GM18870 (cell line): ENCODE measurements around the gene NUP210L.
"Not testable (repeated sequence)": the region's sequence is repeated elsewhere in the genome, so short reads cannot be mapped to it uniquely, and the experiment has no call there.

Experiments used
- ATAC-seq: cut with Tn5 transposase; IDR thresholded peaks from one replicate; pipeline ENCODE4 v1.9.1; 2021; ENCODE audit warnings: moderate library complexity; ENCODE audit not compliant: unreplicated experiment

Gene NUP210L

GRCh38 chr1:153995640-153996039 lies 159.2 kb downstream of the NUP210L start:
- ATAC-seq: no peak

GRCh38 chr1:153995202-153995601 lies 159.7 kb downstream of the NUP210L start:
- ATAC-seq: no peak

GRCh38 chr1:153991806-153992205 lies 163.1 kb downstream of the NUP210L start:
- no peak for ATAC-seq

GRCh38 chr1:153991151-153991630 lies 163.7 kb downstream of the NUP210L start:
- ATAC-seq: no peak

- peak; percentile 73 for ATAC-seq
Measured at GRCh38 chr1:153990468-153991150, 164.3 kb downstream of the NUP210L start, which contains the start of gene RPS27. Gene RPS27, plus strand, starts transcription at chr1:153990762. Its CDS starts 35 bp downstream, at chr1:153990797.

- no peak for ATAC-seq
Measured at GRCh38 chr1:153987621-153988020, 167.3 kb downstream of the NUP210L start.

- ATAC-seq: no peak
Measured at GRCh38 chr1:153985941-153986761, 168.7 kb downstream of the NUP210L start, which contains the start of gene RAB13. Gene RAB13, minus strand, starts transcription at chr1:153986339. Its CDS starts 103 bp downstream, at chr1:153986236.

GRCh38 chr1:153985341-153985912 lies 169.4 kb downstream of the NUP210L start:
- no peak for ATAC-seq

GRCh38 chr1:153984123-153984894 lies 170.6 kb downstream of the NUP210L start:
- no peak for ATAC-seq

- ATAC-seq: not testable (repeated sequence)
Measured at GRCh38 chr1:153981735-153982134, 173.1 kb downstream of the NUP210L start.

GRCh38 chr1:153979091-153979490 lies 175.8 kb downstream of the NUP210L start:
- ATAC-seq: not testable (repeated sequence)

GRCh38 chr1:153978274-153978909 lies 176.5 kb downstream of the NUP210L start:
- no peak for ATAC-seq

GRCh38 chr1:153977250-153978240 lies 177.3 kb downstream of the NUP210L start, which contains the start of gene JTB:
Gene JTB, minus strand, starts transcription at chr1:153977674. Its CDS starts 422 bp downstream, at chr1:153977252.
- no peak for ATAC-seq

- no peak for ATAC-seq
Measured at GRCh38 chr1:153976819-153977249, 178.0 kb downstream of the NUP210L start.

GRCh38 chr1:153973525-153973924 lies 181.3 kb downstream of the NUP210L start:
- no peak for ATAC-seq

GRCh38 chr1:153973071-153973470 lies 181.8 kb downstream of the NUP210L start:
- ATAC-seq: no peak

GRCh38 chr1:153970346-153970745 lies 184.5 kb downstream of the NUP210L start:
- no peak for ATAC-seq

- no peak for ATAC-seq
Measured at GRCh38 chr1:153968972-153969371, 185.9 kb downstream of the NUP210L start.

- no peak for ATAC-seq
Measured at GRCh38 chr1:153968408-153968807, 186.5 kb downstream of the NUP210L start.
